Thyroid gland (tissue), 4 donors: ENCODE measurements around the gene CCDC148.

Experiments used
- POLR2A ChIP-seq, 2 donors: fragments of 450-650 bp; IDR thresholded peaks; one replicate each; pipeline ENCODE4 v1.6.1; 2017; ENCODE audit warnings: antibody characterized with exemption in 2 of 2, mild to moderate bottlenecking in 2 of 2, moderate library complexity in 1 of 2
- TF ChIP-seq, protein P1 (sequence below), 6 experiments: fragments of 200-600 bp in 3 of 6; fragments of 450-650 bp in 3 of 6; sonication (generic) in 3 of 6; IDR thresholded peaks; one replicate each; pipeline ENCODE4 v1.5.1; 2016 to 2019; ENCODE audit warnings: antibody characterized with exemption in 6 of 6, mild to moderate bottlenecking in 2 of 6, inconsistent platforms in 1 of 6, moderate library complexity in 1 of 6

DNA sequence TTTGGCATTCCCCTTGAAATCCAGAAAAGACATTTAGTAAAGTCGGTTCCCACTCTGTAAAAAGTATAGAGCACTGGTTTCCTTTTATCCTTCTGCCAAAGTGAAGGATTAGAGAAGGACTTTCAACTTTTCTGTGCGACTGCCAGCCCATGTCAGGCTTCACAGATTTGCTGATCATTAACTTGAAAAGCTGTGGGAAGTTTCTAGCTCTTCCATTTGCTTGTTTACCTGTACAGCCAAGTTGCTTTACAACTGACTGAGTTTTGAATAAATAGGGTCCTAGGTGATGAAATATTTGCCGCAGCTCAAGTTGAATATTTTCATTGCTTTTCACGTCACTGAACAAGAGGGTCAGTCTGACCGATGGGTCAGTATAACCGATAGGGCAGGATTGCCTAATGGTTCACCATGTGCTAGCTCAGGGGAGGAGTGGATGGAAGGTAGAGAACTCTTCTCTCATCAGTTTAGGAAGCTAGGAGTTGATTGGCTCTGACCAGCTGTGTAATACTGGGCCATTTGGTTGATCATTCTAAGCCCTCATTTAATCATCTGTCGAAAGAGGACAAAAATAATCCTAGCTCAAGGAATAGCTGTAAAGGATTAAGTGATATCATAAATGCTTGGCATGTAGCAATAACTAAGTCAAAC lies 324.5 kb downstream of the CCDC148 start:
- TF ChIP-seq, protein P1, sequence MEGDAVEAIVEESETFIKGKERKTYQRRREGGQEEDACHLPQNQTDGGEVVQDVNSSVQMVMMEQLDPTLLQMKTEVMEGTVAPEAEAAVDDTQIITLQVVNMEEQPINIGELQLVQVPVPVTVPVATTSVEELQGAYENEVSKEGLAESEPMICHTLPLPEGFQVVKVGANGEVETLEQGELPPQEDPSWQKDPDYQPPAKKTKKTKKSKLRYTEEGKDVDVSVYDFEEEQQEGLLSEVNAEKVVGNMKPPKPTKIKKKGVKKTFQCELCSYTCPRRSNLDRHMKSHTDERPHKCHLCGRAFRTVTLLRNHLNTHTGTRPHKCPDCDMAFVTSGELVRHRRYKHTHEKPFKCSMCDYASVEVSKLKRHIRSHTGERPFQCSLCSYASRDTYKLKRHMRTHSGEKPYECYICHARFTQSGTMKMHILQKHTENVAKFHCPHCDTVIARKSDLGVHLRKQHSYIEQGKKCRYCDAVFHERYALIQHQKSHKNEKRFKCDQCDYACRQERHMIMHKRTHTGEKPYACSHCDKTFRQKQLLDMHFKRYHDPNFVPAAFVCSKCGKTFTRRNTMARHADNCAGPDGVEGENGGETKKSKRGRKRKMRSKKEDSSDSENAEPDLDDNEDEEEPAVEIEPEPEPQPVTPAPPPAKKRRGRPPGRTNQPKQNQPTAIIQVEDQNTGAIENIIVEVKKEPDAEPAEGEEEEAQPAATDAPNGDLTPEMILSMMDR (IDR thresholded peaks at IDR 0.05) = no peak
- TF ChIP-seq POLR2A (IDR thresholded peaks at IDR 0.05) = no peak
